Stimulated activated CD4-positive, alpha-beta T cell treated with anti-CD3 and anti-CD28 coated beads, Interleukin-1b, Interleukin-23, amount 100 ng/mL, for 1 hour (primary cell): ENCODE data around the gene SLC1A4.
"Not testable (repeated sequence)": the region's sequence is repeated elsewhere in the genome, so short reads cannot be mapped to it uniquely, and the experiment has no call there.

Experiments
- DNase-seq, 2 donors: peaks; one replicate each; pipeline ENCODE4 v3.0.0-alpha.2; 2020; ENCODE audit warnings: low read depth in 2 of 2

Gene SLC1A4

DNA sequence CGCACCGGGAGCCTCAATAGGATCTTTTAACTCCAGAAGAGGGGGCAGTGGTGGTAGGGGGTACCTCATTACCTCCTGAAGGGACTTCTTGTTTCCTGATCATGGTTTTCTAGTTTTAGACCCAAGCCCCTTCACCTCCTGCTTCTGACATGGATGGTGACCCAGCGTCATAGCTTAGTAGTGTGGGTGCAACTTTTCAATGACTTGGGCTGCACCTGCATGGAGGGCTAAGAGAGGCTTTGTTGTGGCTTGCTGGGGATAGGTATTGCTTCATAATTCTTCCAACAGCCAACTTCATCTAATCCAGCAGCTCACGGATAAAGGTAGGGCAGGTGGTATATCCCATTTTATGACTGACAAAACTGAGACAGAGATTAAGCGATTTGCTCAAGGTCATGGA lies 3.0 kb downstream of the SLC1A4 start:
- no peak for DNase-seq

DNA sequence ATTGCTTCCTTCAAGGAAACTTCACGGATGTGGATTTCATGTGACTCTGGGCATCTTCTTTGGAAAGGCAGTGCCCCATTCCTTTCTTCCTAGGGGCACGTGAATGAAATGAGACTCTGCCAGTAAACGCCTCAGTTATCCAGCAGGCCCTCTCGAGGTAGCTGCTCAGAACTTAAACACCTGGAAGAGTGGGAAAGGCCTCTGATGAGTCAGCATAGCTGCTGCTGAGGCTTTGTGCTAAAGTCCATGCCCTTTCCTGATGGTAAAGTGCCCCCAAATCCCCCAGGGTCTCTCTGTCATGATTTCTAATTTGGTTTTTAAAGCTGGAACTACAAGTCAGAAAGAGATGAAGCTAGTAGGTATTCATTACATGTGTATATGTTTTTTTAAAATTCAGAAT lies 3.8 kb downstream of the SLC1A4 start:
- no peak for DNase-seq

DNA sequence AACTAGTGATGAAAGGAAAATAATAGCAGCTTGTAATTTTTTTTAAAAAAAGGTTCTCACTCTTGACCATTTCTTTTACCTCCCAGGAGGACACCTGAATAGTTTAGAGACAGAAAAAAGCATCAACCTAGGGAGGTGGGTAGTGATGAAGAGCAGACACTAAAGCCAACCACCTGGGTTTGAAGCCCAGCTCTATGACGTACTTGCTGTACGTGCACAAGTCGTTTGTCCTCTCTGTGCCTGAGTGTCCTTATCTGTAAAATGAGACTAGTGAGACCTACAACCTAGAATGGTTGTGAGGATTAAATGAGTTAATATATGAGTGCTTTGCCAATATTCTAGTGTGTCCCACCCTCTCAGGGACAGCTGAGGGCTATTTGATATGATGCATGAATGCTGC lies 5.8 kb downstream of the SLC1A4 start:
- no peak for DNase-seq

DNA sequence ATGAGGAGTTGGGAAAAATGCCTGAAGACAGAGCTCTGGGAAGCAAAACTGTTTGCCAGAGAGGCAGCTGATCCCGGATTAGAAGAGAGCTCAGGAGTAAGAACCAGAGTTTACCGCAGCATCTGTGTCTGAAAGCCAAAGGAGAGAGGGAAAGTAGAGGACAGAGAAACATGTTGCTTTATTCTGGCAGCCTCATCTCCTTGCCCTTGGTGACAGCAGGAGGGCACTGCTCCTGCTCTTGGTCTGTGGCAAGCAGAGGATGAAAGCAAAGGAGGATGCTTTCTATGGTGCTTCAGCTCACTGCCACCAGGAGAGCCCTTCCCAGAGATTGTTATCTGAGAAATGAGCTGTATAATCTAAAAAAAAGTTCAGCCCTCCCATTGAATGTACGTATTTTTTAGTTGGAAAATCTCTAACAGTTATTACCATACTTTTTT lies 7.7 kb downstream of the SLC1A4 start:
- DNase-seq = no peak

DNA sequence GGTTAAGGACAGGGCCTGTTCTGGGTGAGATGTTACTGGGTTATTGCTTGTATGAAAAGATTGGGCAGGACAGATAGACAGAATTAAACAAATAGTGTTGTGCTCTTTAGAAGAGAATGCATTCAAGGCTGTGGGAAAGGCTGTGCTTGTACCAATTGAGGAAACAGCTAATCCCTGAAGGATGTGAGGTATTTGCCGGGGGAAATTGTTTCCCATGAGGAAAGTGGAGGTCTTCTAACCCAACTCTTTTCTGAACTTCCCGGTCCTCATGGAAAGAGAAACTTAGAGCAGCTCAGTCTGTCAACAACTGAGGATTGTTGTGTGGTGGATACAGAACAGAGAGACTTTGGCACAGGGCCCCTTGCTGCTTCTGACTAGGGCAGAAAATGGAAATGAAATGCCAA lies 9.5 kb downstream of the SLC1A4 start:
- DNase-seq = no peak

DNA sequence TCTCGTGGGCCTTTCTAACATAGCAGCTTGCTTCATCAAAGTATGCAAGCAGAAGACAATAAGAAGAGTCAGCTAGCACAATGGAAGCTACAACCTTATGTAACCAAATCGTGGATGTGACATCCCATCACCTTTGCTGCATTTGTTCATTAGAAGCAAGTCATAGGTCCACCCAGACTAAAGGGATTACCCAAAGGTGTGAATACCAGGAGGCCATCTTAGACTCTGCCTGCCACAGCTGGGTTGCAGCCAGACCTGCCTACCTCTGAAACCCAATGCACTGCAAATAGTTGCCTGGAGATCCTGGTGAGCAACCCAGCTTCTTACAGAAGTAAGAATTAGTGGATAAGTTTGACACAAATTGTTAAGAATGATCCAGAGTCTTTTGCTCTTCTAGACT lies 10.6 kb downstream of the SLC1A4 start:
- no peak for DNase-seq

DNA sequence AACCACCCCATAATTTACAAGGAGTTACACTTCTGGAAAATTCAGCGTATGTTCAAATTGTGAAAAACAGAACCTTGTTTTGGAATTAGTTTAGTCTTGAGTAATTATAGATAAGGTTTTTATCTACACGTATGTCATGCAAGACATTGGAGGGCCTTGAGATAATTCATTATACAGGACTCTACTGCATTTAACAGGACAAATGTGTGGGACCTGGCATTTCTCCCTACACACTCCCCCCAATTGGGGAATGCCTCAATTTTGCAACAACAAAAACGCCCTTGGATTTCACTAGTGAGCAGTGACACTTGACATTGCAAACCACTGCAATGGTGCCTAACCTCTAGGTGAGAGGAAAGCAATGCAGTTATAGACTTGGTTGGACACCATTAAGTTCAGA lies 11.4 kb downstream of the SLC1A4 start:
- no peak for DNase-seq

DNA sequence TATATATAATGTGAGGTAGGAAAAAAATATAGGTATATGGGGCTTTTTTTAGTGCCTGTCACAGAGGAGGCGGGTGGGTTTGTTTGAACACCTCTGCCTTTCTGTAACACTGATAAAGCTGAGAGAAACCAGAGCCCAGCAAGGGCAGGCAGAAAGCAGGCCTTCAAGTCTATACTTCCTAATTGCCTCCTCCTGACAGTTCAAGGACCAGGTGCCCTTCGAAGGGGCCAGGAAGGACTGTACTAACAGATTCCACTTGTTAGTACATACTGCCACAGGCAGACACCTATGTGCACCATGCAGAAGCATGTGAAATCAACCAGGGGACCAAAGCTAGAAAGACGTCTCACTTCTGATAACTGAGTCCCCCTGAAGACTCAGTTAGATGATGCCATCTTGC lies 13.8 kb downstream of the SLC1A4 start:
- DNase-seq = no peak

DNA sequence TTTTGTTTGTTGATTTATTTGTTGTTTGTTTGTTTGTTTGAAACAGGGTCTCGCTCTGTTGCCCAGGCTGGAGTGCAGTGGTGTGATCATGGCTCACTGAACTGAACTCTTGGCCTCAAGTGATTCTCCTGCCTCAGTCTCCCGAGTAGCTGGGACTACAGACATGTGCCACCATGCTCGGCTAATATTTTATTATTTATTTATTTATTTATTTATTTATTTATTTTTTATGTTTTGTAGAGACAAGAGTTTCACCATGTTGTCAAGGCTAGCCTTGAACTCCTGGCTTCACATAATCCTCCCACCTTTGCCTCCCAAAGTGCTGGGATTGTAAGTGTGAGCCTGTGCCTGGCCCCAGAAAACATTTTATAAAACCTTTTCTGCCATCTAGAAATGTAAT lies 15.0 kb downstream of the SLC1A4 start:
- DNase-seq = not testable (repeated sequence)

DNA sequence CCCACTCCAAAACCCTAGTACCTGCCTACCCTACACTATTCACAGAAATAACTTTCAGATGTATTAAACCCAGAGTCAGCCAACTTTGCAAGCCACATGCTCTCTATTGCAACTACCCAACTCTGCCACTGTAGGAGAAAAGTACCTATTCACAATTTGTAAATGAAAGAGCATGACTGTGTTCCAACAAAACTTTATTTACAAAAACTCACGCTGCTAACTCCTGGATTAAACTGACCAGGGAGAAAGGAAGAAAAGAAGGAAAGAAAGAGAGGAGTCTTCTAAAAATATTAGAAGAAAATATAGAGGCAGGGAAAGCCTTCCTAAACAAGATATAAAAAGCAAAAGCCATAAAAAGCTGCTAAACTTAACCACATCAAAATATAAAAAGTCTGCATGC lies 24.6 kb downstream of the SLC1A4 start:
- DNase-seq = no peak

DNA sequence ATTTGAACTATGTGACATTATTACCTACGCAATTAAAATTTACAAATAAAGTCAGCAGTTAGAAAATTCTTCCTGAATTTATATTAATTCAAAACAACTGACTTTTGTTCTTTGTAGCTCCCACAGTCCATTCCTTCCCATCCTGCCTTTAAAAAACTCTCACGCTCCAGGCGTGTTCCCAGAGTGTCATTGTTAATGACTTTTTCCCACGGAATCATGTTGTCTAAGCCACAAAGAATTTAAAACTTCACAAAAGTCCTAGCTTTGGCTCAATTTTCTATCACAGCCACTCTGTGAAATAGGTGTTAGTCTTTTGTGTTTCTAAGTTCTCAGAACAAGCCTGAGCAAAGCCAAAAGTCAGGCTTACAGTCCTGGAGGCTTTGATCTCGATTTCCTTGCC lies 26.5 kb downstream of the SLC1A4 start:
- no peak for DNase-seq

DNA sequence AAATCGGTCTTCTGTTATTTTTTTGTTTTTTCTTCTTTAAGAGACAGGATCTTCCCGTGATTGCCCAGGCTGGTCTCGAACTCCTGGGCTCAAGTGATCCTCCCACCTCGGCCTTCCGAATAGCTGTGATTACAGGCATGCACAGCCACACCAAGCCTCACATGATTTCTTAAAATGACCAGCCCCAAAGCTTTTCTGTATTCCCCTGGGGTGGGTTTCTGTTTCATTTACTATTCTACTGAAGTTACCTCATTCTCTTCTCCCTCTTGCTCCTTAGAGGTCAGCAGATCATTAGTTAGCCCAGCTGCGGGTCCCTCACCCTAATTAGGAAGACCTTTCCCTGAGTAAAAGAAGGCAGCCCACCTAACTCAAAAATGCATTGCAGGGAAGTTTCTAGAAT lies 27.6 kb downstream of the SLC1A4 start:
- DNase-seq = no peak

DNA sequence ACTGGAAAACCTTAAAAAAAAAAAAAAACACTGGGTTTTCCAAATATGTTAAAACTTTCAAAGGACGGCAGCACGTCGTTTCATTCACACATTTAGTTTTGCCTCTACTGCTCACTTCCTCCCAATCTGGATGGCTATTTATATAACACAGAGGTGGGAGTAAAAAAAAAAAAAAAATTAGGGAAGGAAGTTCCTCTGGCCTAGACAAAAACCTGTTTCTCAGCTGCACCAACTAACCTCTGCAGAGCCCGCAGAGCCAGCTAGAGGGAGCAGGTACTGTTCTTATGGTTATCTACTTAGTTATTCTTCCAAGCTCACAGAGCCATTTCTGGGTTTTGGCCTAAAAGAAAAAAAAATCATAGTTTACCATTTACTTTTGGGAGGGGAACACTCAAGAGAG lies 28.1 kb downstream of the SLC1A4 start:
- DNase-seq = no peak

DNA sequence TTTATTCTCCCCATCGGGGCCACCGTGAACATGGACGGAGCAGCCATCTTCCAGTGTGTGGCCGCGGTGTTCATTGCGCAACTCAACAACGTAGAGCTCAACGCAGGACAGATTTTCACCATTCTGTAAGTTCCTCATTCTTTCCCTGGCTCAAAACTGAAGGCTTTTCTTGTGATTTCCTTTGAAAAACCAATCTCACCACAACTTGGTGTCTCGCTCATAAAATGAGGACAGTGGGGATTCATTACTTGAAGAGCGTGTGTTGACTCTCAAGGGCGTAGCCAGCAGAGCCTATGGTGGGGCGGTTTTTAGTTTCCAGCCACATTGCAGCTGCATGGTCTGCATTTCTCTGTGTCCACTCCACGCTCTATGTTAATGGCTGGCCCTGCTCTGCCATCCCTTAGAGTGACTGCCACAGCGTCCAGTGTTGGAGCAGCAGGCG lies 29.0 kb downstream of the SLC1A4 start:
- DNase-seq = no peak

DNA sequence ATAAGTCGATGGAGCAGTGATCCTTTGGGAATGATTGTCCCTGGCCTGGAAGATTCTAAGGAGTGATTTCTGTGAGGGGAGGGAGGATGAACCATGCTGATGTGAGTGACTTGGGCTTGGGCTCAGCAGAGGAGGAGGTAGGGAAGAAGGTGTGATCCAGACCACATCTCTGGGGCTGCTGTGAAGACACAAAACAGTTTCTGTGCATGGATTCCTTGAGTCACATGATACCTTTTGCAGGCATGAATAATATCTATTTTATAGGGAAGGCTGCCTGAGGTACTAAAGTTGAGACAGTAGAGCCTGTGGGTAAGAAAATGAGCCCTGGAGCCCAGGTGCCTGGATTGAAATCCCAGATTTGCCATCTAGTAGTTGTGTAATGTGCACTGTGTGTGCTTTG lies 29.8 kb downstream of the SLC1A4 start:
- DNase-seq = no peak

DNA sequence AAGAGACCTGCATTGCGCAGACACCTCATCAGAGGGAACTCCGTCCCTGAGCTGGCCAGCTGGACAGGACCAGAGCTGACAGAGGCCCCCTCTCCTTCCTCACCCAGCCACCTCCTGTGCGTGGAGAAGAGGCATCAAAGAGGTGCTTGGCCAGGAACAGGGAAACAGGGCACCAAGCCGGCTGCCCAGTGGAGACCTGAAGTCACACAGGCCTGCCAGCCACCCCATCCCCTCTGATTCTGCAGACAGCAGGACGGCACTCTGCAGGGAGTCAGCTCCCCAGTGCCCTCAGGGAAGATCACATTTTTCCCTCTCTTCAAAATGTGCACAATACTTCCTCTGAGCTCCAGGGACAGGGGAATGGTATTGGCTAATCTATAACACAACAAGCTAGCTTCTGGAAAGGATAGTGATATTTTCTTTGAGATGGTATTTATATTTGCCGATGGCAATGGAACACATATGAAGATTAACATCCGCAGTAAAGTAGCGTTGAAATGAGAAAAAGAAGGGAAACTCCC lies 30.5 kb downstream of the SLC1A4 start:
- DNase-seq = no peak

DNA sequence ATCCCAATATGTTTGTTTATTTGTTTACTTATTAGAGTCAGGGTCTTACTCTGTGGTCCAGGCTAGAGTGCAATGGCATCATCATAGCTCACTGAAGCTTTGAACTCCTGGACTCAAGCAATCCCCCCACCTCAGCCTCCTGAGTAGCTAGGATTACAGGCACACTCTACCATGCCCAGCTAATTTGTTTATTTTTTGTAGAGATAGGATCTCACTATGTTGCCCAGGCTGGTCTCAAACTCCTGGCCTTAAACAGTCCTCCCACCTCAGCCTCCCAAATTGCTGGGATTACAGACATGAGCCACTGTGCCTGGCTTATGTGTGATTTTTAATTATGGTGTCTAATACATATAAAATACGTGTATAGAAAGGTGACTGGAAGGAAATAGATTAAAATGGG lies 31.1 kb downstream of the SLC1A4 start:
- not testable (repeated sequence) for DNase-seq

DNA sequence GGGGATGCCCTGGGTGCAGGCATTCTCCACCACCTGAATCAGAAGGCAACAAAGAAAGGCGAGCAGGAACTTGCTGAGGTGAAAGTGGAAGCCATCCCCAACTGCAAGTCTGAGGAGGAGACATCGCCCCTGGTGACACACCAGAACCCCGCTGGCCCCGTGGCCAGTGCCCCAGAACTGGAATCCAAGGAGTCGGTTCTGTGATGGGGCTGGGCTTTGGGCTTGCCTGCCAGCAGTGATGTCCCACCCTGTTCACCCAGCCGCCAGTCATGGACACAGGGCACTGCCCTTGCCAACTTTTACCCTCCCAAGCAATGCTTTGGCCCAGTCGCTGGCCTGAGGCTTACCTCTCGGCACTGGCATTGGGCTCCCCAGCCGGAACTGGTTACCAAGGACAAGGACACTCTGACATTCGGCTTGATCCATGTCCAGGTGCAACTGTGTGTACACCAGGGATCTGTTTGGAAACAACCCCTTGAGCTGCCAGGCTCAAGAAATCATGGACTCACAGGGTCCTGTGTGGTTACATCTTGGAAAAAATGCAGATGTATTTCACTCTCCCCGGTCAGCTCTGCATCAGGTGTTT lies 31.8 kb downstream of the SLC1A4 start:
- no peak for DNase-seq

DNA sequence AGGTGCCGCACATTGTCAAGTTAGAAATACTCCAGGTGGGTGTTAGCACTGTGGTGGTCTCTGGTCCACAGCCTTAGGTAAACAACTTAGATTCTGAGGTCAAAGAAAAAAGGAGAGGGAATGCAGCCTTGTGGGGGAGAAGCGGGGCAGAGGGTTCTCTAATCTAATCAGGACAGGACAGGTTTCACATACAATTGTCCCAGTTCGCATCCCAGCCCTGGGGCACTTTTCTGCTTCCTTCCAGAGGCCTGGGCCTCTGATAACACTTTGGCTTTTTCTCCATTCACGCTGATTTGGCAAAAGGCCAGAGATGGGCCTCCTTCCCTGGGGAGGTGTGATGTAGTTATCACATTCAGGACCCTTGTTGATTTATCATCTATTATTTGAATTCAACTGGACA lies 32.5 kb downstream of the SLC1A4 start:
- DNase-seq = no peak

DNA sequence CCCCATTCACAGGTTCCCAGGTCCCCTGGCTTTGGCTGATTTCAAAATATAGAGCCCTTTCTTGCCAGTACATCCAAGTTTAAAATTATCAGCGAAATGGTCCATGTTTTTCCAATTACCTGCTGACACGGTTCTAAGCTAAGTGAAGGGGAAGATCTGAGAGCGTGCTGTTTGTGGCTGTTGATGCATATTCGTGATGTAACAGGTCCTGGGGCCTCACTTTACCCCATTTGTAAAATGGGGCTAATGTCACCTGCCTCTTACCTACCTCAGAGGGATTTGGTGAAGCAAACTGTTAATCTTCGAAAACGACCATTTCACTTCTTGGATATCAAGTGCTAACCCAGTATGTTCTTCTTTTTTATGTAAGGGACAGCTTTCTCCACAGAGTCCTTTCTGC lies 33.0 kb downstream of the SLC1A4 start:
- DNase-seq = no peak

DNA sequence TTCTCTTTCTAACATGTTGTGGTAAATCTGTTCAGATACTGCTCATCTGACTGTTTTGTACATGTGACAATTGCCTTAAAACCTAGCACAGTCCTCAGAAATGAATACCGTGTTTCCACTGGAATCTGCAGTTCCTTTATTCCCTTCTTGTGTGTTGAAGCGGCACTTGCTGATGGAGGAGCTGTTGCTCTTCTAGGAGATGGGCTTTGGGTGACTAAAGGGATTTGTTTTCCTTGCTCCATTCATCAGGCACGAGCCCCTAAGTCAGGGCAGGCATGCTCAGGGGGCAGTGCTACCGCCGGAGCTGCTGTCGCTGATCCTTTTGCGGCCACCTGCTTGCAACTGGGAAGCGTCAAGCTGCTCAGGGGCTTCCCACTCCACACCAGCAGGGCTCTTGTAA lies 34.5 kb downstream of the SLC1A4 start:
- DNase-seq = no peak

DNA sequence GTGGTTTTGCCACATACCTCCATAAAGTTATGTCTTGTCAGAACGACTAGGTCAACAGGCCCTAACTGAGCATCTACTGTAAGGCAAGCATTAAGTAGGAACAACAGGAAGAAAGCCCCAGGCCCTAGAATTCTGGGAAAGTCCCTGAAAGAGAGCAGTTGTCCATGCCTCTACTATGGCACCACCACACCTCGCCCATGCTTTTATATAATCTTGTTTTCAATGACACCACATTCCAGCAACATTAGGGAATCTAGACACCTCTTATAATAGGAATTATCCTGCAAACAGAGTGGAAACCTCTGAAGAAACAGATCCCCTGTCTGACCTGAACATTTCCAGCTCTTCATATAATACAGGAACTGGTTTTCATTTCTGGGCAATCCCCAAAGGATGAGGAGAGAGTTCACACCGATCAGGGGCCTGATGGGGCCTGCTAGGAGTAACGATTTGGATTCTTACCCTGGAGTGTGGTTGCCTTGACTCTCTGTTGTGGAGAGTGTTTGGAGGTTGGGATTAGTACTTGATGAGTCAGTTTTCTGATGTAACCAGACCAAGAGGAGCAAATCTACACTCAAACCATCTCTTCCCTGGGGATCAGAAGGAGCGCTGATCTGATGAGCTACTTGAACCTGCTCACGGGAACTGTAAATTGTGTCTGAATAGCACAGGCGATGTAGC lies 35.1 kb downstream of the SLC1A4 start:
- DNase-seq = no peak

DNA sequence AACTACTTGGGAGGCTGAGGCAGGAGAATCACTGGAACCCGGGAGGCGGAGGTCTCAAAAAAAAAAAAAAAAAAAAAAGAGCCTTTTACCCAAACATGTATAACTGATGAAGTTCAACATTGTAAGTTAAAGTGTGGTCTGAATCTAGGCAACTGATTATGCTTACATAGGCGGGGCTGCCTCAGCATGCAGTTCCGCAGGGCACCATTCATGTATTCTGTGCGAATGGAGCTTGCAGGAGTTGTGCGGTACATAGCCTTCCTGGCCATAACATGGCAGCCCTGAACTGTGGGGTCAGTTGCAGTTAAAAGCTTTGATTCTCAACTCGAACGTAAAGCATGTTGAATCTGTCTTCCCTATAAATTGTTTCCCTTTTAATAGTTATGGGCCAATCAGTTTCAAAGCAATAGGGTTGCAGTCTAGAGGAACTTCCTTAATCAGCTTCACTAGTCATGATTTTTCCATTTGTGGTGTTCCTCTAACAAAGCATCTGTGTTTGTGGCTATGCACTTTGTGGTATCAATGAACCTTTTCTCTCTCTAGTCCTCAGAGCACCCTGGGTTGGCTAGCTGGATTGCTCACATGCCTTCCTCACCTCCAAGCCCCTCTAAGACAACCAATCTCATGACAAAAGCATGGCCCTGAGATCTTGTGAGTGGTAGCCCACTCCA lies 36.4 kb downstream of the SLC1A4 start:
- no peak for DNase-seq
